ENCODE results near the gene VPS50.

VPS50 gene

DNA sequence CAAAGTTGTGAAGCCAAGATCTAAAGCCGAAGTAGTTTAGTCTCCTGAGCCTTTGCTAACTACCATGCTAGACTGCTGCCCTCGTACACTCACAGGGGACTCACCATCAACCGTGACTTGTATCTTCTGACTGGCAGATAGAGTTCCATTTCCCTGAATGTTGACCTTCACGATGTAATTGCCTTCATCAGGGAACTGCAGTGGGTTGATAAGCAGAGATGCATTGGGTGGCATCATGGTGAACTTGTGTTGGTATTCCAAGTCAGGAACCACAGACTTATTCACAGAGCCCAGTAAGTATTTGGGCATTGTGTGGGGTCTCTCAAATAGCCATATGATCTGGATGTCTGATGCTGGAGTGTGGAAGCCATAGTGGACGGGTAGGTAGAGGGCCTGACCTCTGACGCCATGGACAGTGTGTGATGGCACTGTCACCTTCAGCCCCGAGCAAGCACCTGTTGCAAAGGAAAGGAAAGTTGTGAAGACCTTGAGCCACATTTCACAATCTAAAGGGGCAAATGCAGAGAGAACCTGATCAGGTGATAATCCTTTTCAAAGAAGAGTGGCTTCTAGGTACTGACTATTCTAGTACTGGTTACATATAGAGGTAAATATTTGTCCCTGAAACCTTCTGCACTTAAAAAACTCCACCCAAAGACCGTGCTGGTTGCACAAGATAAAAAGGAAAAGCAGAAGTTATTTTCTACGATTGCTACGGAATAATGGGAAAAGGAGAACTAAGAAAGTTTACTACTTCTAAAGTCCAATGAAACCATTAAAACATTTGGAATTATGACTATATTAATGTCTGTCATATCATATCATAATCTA is 13.0 kb upstream of the VPS50 start:
- H3K4me3 ChIP-seq (ENCODE audit: low read length), result no peak overlapping the region
- TF ChIP-seq ZNF274 (IDR thresholded peaks at IDR 0.05; ENCODE audit: low read depth, low read length), result no peak

DNA sequence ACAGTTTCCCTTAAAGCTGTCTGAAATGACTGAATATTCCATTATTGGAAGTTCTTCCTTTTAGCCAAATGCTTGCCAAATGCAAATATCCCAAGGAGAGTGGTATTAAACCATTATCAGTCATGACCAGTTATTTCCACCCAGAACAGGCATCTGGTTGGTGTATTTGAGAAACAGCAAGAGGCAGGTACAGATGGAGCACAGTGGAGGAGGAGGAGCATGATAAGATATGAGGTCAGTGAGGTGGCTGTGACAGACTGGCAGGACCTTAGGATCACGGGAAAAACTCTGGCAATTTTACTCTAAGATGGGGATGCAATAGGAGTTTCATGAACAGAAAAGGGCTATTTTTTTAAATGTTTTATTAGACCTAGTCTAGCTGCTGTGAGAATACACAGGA is 12.3 kb upstream of the VPS50 start:
- no peak for TF ChIP-seq ZNF274 (IDR thresholded peaks at IDR 0.05; ENCODE audit: low read depth, low read length)
- H3K4me3 ChIP-seq (ENCODE audit: low read length), result no peak overlapping the region

GRCh38 chr7:93226310-93226709 is 5.9 kb upstream of the VPS50 start, which contains the start of gene HEPACAM2:
Gene HEPACAM2 (minus strand): TSS chr7:93226469.
- H3K4me3 ChIP-seq (ENCODE audit: low read length), result no peak within 1 kb of the TSS
- no peak for TF ChIP-seq ZNF274 (IDR thresholded peaks at IDR 0.05; ENCODE audit: low read depth, low read length)

DNA sequence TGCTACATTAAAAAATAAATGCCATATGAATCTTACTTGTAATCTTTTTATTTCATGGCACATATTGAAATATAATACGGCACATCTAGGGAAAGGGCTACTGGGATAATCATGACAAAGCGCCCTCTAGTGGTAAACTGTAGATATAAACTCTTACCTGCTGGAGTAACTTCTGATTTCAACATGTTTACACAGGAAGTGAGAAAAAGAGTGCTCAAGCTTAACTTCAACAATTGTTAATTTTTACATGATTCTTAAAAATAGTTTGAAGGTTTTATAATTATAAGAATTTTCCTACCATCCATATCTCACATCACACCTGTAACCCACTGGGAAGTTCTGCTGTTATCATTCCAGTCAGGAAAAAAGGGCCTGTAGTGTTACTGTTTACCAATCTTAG is 3.9 kb upstream of the VPS50 start:
- no peak for TF ChIP-seq ZNF274 (IDR thresholded peaks at IDR 0.05; ENCODE audit: low read depth, low read length)
- no peak overlapping the region for H3K4me3 ChIP-seq (ENCODE audit: low read length)

- TF ChIP-seq ZNF274 (IDR thresholded peaks at IDR 0.05; ENCODE audit: low read depth, low read length), result no peak
Measured at GRCh38 chr7:93231259-93231658, 907 bp upstream of the VPS50 start.

DNA sequence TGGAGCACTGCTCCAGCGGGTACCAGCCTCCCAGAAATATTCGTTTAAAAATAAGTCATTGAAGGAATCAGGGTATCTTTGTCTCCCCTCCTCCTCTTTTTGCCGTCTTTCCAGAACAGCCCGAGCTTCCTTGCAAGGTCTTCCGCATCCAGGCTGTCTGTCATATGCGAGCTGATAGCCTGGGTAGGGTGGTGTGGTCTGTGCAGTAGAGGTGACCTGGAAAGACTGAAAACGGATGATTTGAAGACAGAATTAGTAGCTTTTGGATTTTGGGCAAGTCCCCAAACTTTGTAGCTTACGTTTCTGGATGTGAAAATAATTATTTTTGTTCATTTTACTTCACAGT is 480 bp downstream of the VPS50 start:
- no peak for TF ChIP-seq ZNF274 (IDR thresholded peaks at IDR 0.05; ENCODE audit: low read depth, low read length)
- H3K4me3 ChIP-seq (ENCODE audit: low read length), result peak overlapping the region; percentile 60

More at GRCh38 chr7:93231259-93231658, 907 bp upstream of the VPS50 start:
- H3K4me3 ChIP-seq (ENCODE audit: low read length), result peak overlapping the region; percentile 60

GRCh38 chr7:93235541-93235940 is 3.4 kb downstream of the VPS50 start:
- H3K4me3 ChIP-seq (ENCODE audit: low read length), result no peak overlapping the region
- TF ChIP-seq ZNF274 (IDR thresholded peaks at IDR 0.05; ENCODE audit: low read depth, low read length), result no peak

DNA sequence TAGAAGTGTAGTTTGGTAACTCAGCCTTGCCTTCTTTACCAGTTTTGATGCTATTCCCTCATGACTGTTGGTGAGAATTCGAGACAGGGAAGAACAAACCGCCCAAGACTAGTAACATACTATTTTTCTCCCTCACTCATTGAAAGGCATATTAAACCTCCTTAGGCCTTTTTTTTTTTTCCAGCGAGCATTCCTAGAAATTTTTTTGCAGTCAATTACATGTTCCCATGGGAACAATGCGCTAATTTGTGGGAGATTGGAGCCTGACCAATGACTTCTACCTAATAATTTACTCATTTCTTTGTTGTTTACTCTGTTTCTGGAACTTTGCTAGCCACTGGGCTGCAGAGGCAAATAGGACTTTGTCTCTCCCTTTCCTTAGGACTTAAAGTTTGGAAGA is 6.0 kb downstream of the VPS50 start:
- TF ChIP-seq ZNF274 (IDR thresholded peaks at IDR 0.05; ENCODE audit: low read depth, low read length), result no peak
- H3K4me3 ChIP-seq (ENCODE audit: low read length), result no peak overlapping the region

DNA sequence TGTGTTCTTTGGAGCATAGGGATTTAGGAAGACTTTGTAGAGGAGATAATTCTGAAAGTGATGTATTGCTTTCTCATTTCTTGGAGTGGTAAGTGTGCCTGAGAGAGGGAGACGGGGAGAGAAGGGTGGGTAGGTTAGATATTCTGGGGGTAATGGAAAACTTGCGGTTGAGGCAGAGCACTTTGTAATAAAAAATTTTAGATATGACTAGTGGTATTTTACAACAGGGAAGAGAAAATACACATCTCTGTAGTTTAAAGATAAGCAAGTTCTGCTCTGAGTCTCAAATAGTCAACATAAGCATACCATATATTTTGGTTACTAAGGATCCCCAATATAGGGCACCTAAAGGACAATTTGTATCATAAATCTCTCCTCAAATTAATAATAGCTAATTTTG is 6.6 kb downstream of the VPS50 start:
- no peak overlapping the region for H3K4me3 ChIP-seq (ENCODE audit: low read length)
- TF ChIP-seq ZNF274 (IDR thresholded peaks at IDR 0.05; ENCODE audit: low read depth, low read length), result no peak

- no peak overlapping the region for H3K4me3 ChIP-seq (ENCODE audit: low read length)
- no peak for TF ChIP-seq ZNF274 (IDR thresholded peaks at IDR 0.05; ENCODE audit: low read depth, low read length)
Measured at GRCh38 chr7:93239824-93240223, 7.7 kb downstream of the VPS50 start.

- no peak for TF ChIP-seq ZNF274 (IDR thresholded peaks at IDR 0.05; ENCODE audit: low read depth, low read length)
- no peak overlapping the region for H3K4me3 ChIP-seq (ENCODE audit: low read length)
Measured at GRCh38 chr7:93242106-93242505, 9.9 kb downstream of the VPS50 start.

DNA sequence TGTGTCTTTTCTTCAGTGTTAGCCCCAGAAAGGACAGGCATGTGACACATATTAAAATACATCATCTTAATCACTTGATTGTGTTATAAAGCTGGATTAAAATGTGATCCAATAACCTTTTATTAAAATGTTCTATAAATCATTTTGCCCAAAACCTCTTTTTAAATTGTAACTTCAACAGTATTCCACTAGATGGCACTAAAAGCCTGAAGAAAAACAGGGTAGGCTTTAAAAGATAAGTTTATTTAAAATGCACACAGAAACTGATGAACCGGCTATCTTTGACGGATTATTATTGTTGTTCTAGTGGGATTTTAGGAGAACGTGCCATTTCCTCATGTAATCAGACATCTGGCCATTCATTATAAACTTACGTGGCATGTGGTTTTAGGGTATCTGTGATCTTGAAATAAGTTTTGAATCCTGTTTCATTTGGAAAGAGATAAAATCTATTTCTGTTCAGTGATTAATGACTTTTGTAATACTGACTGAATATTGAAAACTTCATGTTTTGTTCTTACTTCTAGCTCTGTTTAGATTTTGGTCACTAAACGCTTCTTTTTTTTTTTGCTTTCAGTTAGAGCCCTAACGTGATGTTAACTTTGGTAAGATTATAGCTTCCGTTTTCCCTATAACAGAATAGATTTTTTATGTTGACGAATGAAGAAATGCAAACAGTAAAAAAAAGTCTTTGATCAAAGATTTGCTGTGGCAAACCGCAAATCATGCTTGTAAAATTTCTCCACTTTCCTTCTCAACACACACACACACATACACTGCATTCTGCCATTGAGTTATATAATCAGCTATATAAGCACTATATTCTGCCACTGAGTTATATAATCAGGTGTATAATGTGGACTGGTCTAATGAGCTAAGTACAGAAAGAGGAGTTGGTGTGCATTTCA is 13.6 kb downstream of the VPS50 start:
- no peak overlapping the region; the same call in 1 of the 2 replicates for H3K4me3 ChIP-seq (ENCODE audit: low read length)
- TF ChIP-seq ZNF274 (IDR thresholded peaks at IDR 0.05; ENCODE audit: low read depth, low read length), result no peak

DNA sequence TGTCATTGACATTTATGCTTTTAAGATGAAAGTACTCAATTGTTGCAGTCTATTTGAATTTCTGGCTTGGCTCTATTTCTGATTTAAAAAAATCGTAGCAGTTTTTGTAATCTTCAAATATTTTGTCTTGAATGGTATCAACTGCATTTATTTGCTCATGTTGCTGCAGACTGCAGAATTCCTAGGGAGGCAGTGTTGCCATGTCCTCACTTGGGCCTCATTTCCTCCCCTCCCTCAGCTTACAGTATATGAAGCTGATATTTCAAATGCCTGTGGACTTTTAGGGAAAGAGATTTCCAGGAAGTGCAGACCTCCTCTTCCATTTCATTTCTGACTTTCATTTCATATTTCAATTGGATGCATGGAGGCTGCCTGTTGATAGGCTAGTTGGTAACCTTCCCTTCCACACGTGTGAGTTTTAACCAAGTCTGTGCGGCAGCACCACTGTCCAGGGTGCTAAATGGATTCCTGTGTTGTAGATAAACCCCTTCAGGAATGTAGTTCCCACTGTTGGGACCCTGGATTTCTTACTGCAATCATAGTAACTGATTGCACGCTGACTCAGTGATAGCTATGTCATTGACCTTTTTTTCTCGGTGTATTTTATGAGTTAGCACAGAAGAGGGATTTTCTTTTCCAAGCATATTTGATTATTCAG is 17.5 kb downstream of the VPS50 start:
- TF ChIP-seq ZNF274 (IDR thresholded peaks at IDR 0.05; ENCODE audit: low read depth, low read length), result no peak
- no peak overlapping the region for H3K4me3 ChIP-seq (ENCODE audit: low read length)

DNA sequence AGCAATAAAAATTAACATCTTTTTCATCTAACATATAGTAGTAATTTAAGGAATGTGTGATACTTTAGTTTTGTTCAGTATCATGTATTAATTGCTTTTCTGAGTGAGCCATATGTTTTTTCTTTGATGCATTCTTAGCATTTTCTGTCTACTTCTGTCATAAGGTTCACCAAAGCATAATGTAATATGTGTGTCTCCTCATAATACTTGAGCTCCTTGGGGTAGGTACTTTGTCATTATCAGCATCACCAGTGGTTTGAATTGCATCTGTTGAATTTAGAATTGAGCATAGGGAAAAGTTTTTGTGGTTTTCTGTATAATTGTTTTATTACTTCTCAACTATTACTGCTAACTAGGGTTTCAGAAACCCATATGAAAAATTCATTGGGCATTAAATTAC is 26.5 kb downstream of the VPS50 start:
- no peak overlapping the region for H3K4me3 ChIP-seq (ENCODE audit: low read length)

More for the DNA sequence above, 26.5 kb downstream of the VPS50 start:
- no peak for TF ChIP-seq ZNF274 (IDR thresholded peaks at IDR 0.05; ENCODE audit: low read depth, low read length)
